Measurements from ENCODE around the gene ZFAND3.

DNA sequence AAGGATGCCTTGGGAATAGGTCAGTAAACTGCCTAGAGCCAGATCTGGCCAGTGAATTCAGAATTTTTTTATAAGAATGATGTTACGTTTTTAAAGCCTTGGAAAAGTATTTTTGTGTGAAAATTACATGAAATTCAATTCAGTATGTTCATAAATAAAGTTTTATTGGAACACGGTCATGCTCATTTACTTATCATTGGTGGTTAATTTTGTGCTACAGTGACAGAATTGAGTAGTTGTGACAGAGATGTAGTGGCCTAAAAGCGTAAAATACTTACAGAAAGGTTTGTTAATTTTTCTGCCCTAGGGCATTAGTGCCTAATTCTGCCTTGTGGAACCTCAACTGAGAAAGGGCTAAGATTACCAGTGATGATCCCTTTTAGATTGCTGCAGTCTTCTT, 28.2 kb downstream of the ZFAND3 start:
- TF ChIP-seq, protein P1, sequence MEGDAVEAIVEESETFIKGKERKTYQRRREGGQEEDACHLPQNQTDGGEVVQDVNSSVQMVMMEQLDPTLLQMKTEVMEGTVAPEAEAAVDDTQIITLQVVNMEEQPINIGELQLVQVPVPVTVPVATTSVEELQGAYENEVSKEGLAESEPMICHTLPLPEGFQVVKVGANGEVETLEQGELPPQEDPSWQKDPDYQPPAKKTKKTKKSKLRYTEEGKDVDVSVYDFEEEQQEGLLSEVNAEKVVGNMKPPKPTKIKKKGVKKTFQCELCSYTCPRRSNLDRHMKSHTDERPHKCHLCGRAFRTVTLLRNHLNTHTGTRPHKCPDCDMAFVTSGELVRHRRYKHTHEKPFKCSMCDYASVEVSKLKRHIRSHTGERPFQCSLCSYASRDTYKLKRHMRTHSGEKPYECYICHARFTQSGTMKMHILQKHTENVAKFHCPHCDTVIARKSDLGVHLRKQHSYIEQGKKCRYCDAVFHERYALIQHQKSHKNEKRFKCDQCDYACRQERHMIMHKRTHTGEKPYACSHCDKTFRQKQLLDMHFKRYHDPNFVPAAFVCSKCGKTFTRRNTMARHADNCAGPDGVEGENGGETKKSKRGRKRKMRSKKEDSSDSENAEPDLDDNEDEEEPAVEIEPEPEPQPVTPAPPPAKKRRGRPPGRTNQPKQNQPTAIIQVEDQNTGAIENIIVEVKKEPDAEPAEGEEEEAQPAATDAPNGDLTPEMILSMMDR (IDR thresholded peaks at IDR 0.05 in 2 of 3, conservative IDR thresholded peaks at IDR 0.05 in 1 of 3; ENCODE audit: control insufficient read depth in 2 of 3, extremely low read depth in 1 of 3, insufficient read depth in 1 of 3, low read depth in 3 of 3, low read length in 3 of 3): no peak
- TF ChIP-seq USF2 (IDR thresholded peaks at IDR 0.05; ENCODE audit: borderline replicate concordance, low read depth, low read length) (no peak), FOS (IDR thresholded peaks at IDR 0.05; ENCODE audit: borderline replicate concordance, extremely low read depth, insufficient read length) (no peak)
- TF ChIP-seq, protein P2, sequence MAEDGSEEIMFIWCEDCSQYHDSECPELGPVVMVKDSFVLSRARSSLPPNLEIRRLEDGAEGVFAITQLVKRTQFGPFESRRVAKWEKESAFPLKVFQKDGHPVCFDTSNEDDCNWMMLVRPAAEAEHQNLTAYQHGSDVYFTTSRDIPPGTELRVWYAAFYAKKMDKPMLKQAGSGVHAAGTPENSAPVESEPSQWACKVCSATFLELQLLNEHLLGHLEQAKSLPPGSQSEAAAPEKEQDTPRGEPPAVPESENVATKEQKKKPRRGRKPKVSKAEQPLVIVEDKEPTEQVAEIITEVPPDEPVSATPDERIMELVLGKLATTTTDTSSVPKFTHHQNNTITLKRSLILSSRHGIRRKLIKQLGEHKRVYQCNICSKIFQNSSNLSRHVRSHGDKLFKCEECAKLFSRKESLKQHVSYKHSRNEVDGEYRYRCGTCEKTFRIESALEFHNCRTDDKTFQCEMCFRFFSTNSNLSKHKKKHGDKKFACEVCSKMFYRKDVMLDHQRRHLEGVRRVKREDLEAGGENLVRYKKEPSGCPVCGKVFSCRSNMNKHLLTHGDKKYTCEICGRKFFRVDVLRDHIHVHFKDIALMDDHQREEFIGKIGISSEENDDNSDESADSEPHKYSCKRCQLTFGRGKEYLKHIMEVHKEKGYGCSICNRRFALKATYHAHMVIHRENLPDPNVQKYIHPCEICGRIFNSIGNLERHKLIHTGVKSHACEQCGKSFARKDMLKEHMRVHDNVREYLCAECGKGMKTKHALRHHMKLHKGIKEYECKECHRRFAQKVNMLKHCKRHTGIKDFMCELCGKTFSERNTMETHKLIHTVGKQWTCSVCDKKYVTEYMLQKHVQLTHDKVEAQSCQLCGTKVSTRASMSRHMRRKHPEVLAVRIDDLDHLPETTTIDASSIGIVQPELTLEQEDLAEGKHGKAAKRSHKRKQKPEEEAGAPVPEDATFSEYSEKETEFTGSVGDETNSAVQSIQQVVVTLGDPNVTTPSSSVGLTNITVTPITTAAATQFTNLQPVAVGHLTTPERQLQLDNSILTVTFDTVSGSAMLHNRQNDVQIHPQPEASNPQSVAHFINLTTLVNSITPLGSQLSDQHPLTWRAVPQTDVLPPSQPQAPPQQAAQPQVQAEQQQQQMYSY (CRISPR knock-in tag; IDR thresholded peaks at IDR 0.05): no peak
